Femur (tissue), 1 donor: ENCODE data around the gene MAVS.
"Not testable (repeated sequence)": the region's sequence is repeated elsewhere in the genome, so short reads cannot be mapped to it uniquely, and the experiment has no call there.

Experiments
- DNase-seq: peaks from one replicate; pipeline ENCODE4 v3.0.0-alpha.2; 2017

MAVS gene

DNA sequence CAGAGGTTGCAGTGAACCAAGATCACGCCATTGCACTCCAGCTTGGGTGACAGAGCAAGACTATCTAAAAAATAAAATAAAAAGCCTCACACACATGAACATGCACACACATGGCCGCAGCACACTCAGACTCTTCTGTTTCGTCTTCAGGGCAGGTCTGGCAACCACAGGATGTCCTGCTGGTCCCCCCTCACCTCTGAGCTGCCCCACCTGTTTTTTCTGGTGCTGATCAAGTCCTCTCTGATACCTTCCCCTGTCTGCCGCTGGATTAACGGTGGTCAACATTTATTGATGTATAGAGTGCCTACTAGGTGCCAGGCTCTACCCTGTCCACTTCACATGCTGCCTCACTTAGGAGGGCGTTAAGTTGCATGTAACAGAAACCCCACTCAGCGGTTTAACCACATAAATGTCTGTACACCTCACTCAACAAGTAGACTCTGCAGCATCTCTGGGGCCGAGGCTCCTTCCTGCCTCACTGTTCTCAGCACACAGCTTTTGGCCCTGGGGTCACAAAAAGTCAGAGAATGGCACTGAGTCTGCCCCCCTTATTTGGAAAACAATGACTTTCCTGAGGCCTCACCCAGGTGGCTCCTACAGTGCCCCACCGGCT, 30.8 kb upstream of the MAVS start:
- peak; percentile 15 for DNase-seq

- peak; percentile 75 for DNase-seq
Measured at GRCh38 chr20:3818155-3819151, 28.2 kb upstream of the MAVS start.

GRCh38 chr20:3819411-3820047, 27.1 kb upstream of the MAVS start:
- DNase-seq = peak; percentile 40

- DNase-seq = peak; percentile 98
Measured at GRCh38 chr20:3820048-3820900, 26.4 kb upstream of the MAVS start, which contains the start of gene AP5S1. TSS of gene AP5S1 (plus strand) at chr20:3820547. CDS start at chr20:3822118, 1,571 bp downstream.

- DNase-seq = peak; percentile 29
Measured at GRCh38 chr20:3820901-3821727, 25.5 kb upstream of the MAVS start.

DNA sequence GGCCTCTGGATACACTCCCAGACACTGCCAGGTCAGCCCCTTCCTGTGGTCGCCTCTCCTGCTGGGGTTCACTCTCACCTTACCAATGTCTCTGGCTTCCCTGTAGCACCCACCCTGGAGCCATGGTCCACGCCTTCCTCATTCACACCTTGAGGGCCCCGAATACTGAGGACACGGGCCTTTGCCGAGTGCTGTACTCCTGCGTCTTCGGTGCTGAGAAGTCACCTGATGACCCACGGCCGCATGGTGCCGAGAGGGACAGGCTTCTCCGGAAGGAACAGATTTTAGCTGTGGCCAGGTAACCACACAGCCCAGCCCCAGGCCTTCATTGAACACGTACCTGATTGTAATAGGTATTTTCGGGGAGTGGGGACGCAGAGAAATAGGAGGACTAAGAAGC, 24.6 kb upstream of the MAVS start:
- peak; percentile 20 for DNase-seq

DNA sequence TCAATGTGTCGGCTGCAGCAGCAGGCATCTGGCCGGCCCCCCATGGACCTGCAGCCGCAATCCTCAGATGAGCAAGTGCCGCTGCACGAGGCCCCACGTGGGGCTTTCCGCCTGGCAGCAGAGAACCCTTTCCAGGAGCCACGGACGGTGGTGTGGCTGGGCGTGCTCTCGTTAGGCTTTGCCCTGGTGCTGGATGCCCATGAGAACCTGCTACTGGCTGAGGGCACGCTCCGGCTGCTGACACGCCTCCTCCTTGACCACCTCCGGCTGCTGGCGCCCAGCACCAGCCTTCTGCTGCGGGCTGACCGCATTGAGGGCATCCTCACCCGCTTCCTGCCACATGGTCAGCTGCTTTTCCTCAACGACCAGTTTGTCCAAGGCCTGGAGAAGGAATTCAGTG, 22.8 kb upstream of the MAVS start:
- DNase-seq = no peak

GRCh38 chr20:3825526-3825925, 21.1 kb upstream of the MAVS start:
- DNase-seq = no peak

DNA sequence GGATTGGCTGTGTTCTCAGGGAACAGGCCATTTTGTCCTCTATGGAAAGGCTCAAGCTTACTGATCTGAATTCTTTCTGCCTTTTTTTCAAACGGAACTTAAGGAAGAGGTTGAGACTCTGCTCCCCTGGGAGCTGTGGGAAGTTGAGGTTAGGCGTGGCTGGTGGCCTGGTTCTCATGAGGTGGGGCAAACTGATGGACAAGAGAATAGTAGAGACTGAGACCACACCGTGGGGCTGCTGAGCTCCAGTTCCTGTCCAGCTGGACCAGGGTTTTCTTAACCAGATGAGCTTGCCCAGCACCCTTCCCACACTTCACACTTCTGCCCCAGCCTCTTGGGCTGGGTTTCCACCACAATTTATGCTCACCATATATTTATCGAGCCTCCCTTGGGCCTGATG, 20.2 kb upstream of the MAVS start:
- no peak for DNase-seq

DNA sequence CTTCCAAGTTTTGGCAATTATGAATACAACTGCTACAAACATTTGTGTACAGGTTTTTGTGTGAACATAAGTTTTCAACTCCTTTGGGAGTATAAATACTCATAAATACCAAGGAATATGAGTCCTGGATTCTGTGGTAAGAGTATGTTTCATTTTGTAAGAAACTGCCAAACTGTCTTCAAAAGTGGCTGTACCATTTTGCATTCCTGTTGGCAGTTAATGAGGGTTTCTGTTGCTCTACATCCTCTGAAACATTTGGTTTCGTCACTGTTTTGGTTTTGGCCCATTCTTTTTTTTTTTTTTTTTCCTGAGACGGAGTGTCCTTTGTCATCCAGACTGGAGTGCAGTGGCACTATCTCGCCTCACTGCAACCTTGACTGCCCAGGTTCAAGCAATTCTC, 17.8 kb upstream of the MAVS start:
- DNase-seq = no peak

GRCh38 chr20:3829891-3830290, 16.7 kb upstream of the MAVS start:
- DNase-seq = not testable (repeated sequence)

GRCh38 chr20:3836132-3836531, 10.5 kb upstream of the MAVS start:
- no peak for DNase-seq

GRCh38 chr20:3839328-3839727, 7.3 kb upstream of the MAVS start:
- DNase-seq = no peak

GRCh38 chr20:3840201-3840600, 6.4 kb upstream of the MAVS start:
- not testable (repeated sequence) for DNase-seq

DNA sequence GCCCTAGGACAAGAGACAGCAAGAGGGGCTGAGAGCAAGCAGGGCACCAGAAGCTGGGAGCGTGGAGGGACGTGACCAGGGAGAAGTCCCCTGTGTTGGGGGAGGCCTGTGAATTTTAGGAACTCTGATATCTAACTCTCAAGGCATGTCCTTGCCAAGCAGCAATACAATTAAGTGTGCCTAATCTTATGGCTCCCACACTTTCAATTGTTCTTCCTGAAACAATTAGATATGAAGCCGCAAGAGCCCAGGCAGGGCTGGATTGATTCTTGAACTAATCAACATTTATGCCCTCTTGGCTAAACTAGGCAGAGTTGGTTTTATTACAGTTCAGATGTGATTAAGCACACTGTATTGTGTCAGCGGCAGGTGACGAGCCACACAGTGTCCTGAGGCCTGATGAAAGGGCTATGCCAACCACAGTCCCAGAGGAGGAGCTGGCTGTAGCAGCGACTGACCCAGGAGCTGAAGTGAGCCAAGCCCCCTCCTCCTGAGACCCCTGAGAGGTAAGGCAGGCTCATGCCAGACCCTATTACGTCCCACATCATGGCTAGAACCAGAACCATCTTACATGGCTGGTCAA, 4.2 kb upstream of the MAVS start:
- no peak for DNase-seq

GRCh38 chr20:3843490-3843889, 3.1 kb upstream of the MAVS start:
- peak; percentile 18 for DNase-seq

DNA sequence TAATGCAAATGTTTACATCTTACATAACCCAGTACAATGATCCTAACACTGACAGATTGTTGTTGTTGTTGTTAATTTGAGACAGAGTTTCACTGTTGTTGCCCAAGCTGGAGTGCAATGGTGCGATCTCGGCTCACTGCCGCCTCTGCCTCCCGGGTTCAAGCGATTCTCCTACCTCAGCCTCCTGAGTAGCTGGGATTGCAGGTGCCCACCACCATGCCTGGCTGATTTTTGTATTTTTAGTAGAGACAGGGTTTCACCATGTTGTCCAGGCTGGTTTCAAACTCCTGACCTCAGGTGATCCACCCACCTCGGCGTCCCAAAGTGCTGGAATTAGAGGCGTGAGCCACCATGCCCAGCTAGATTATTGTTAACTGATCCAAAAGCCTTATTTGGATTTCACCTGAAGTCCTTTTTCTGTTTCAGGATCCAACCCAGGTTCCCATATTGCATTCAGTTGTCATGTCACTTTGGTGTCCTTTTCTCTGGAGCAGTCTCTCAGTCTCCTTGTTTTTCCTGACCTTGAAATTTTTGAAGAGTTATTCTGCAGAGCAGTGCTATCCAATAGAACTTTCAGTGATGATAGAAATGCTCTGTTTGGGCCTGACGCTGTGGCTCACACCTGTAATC, 2.5 kb upstream of the MAVS start:
- not testable (repeated sequence) for DNase-seq

GRCh38 chr20:3846378-3846739, 275 bp upstream of the MAVS start:
- no peak for DNase-seq

- peak; percentile 26 for DNase-seq
Measured at GRCh38 chr20:3847429-3847940, 851 bp downstream of the MAVS start.

- no peak for DNase-seq
Measured at GRCh38 chr20:3848565-3848964, 1.9 kb downstream of the MAVS start.

- no peak for DNase-seq
Measured at GRCh38 chr20:3854462-3854871, 7.8 kb downstream of the MAVS start.
